ENCODE measurements around the gene FZD10. TPM values are rescaled to one million over a fixed set of nuclear protein-coding genes. Genes with fewer than 3 reads are reported as not detected.

The FZD10 gene, protein sequence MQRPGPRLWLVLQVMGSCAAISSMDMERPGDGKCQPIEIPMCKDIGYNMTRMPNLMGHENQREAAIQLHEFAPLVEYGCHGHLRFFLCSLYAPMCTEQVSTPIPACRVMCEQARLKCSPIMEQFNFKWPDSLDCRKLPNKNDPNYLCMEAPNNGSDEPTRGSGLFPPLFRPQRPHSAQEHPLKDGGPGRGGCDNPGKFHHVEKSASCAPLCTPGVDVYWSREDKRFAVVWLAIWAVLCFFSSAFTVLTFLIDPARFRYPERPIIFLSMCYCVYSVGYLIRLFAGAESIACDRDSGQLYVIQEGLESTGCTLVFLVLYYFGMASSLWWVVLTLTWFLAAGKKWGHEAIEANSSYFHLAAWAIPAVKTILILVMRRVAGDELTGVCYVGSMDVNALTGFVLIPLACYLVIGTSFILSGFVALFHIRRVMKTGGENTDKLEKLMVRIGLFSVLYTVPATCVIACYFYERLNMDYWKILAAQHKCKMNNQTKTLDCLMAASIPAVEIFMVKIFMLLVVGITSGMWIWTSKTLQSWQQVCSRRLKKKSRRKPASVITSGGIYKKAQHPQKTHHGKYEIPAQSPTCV
- polyA plus RNA-seq (ENCODE audit: low read depth in 6 of 6) = not detected

GRCh38 chr12:130162267-130162666 is at the start of gene FZD10:
TSS of gene FZD10 (plus strand) at chr12:130162464. CDS start at chr12:130162943, 479 bp downstream.
- peaks cover 0 to 2% (median 0%) of the 10 kb centered on the region in 7 donors for H3K9me3 Mint-ChIP-seq
- H3K27ac Mint-ChIP-seq = no peak within 1 kb of the TSS
- H3K36me3 Mint-ChIP-seq = peaks cover 0 to 3% of the 10 kb centered on the region in 2 donors
- peaks cover 28 to 49% (median 39%) of the 10 kb centered on the region in 3 donors for H3K27me3 Mint-ChIP-seq
- peaks cover 0 to 5% (median 2%) of the 10 kb centered on the region in 3 donors for H3K4me1 Mint-ChIP-seq
- H3K4me3 Mint-ChIP-seq = peak within 1 kb of the TSS in 5 of 8 donors; percentile 23 to 77 (median 53)
- ATAC-seq (ENCODE audit: low read depth in 2 of 2) = no peak
- no peak for DNase-seq

GRCh38 chr12:130114952-130115351 is 47.3 kb upstream of the FZD10 start:
- no peak for DNase-seq
- H3K4me1 Mint-ChIP-seq = no peaks in the 10 kb centered on the region
- no peak overlapping the region for H3K4me3 Mint-ChIP-seq
- peaks cover 5 to 20% (median 9%) of the 10 kb centered on the region in 3 donors for H3K27me3 Mint-ChIP-seq
- no peak for ATAC-seq (ENCODE audit: low read depth in 2 of 2)
- no peak overlapping the region for H3K27ac Mint-ChIP-seq
- H3K36me3 Mint-ChIP-seq = no peaks in the 10 kb centered on the region
- peaks cover 0 to 10% (median 5%) of the 10 kb centered on the region in 7 donors for H3K9me3 Mint-ChIP-seq

- no peak for DNase-seq
- no peak overlapping the region for H3K27ac Mint-ChIP-seq
- H3K4me1 Mint-ChIP-seq = no peaks in the 10 kb centered on the region
- no peak for ATAC-seq (ENCODE audit: low read depth in 2 of 2)
- no peaks in the 10 kb centered on the region for H3K36me3 Mint-ChIP-seq
- peaks cover 5 to 16% (median 15%) of the 10 kb centered on the region in 3 donors for H3K27me3 Mint-ChIP-seq
- no peak overlapping the region for H3K4me3 Mint-ChIP-seq
- H3K9me3 Mint-ChIP-seq = peaks cover 0 to 6% (median 4%) of the 10 kb centered on the region in 7 donors
These were observed 46.6 kb upstream of the FZD10 start for GRCh38 chr12:130115646-130116045.

GRCh38 chr12:130116791-130117190 is 45.5 kb upstream of the FZD10 start:
- Mint-ChIP-seq H3K27me3 (peaks cover 4 to 25% (median 8%) of the 10 kb centered on the region in 3 donors), H3K27ac (no peak overlapping the region)

DNA sequence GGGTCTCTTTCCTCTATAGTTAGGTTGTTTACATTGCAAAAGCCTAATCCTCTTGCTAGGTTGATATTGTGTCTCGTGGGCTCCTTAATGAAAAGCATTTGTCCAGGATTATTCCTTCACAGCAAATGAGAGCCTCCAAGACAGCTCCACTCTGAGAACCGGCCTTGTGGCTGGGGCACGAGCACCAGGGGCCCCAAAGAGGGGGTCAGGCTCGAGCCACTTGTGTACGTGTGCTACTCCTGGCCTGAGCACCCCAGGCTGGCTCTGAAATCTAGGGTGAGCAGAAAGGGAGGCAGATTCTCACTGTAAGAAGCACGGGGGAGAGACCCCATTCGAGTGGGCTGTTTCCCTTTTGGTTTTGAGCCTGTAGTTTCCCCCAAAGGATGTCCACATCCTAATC is 45.0 kb upstream of the FZD10 start:
- DNase-seq (no peak), ATAC-seq (ENCODE audit: low read depth in 2 of 2) (no peak)
- H3K27me3 Mint-ChIP-seq = peaks cover 4 to 25% (median 8%) of the 10 kb centered on the region in 3 donors
- no peak overlapping the region for H3K27ac Mint-ChIP-seq
- no peaks in the 10 kb centered on the region for H3K4me1 Mint-ChIP-seq
- no peaks in the 10 kb centered on the region for H3K36me3 Mint-ChIP-seq
- H3K4me3 Mint-ChIP-seq = no peak overlapping the region
- H3K9me3 Mint-ChIP-seq = peaks cover 0 to 6% (median 0%) of the 10 kb centered on the region in 7 donors

More at GRCh38 chr12:130116791-130117190, 45.5 kb upstream of the FZD10 start:
- ATAC-seq (ENCODE audit: low read depth in 2 of 2) (no peak), DNase-seq (no peak)
- Mint-ChIP-seq H3K36me3 (no peaks in the 10 kb centered on the region), H3K9me3 (peaks cover 0 to 6% (median 0%) of the 10 kb centered on the region in 7 donors), H3K4me3 (no peak overlapping the region), H3K4me1 (no peaks in the 10 kb centered on the region)

DNA sequence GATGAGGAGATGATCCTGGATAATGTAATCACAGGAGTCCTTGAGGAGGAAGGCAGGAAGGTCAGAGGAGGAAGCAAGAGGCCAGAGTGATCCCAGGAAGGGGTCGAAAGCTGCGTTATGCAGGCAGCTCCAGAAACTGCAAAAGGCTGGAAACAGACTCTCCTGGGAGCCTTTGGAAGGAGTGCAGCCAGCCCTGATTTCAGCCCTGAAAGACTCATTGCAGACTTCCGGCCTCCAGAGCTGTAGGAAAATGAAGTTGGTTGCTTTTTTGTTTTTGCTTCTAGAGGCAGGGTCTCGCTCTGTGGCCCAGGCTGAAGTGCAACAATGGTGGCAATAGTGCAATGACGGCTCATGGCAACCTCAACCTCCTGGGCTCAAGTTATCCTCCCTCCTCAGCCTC is 44.6 kb upstream of the FZD10 start:
- no peak for ATAC-seq (ENCODE audit: low read depth in 2 of 2)
- Mint-ChIP-seq H3K4me3 (no peak overlapping the region), H3K4me1 (no peaks in the 10 kb centered on the region), H3K27me3 (peaks cover 4 to 25% (median 8%) of the 10 kb centered on the region in 3 donors), H3K27ac (no peak overlapping the region), H3K36me3 (no peaks in the 10 kb centered on the region), H3K9me3 (peaks cover 0 to 6% (median 0%) of the 10 kb centered on the region in 7 donors)
- no peak for DNase-seq

DNA sequence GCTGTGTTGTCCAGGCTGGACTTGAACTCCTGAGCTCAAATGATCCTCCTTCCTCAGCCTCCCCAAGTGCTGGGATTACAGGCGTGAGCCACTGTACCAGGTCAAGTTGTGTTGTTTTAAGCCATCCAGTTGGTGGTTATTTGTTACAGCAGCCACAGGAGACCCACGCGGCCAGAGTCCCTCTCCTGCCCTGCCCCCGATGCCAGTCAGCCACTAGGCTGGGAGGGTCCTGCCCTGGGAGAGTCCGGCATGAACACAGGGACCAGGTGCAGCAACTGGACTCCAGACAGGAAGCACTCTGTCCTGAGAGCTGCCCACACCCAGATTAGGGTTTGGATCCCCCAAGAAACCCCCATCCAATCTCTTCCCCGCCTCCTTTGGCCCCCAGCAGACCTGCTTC is 44.1 kb upstream of the FZD10 start:
- Mint-ChIP-seq H3K9me3 (peaks cover 0 to 6% (median 0%) of the 10 kb centered on the region in 7 donors), H3K4me3 (no peak overlapping the region), H3K27me3 (peaks cover 4 to 25% (median 8%) of the 10 kb centered on the region in 3 donors), H3K27ac (no peak overlapping the region), H3K36me3 (no peaks in the 10 kb centered on the region), H3K4me1 (no peaks in the 10 kb centered on the region)
- ATAC-seq (ENCODE audit: low read depth in 2 of 2) (no peak), DNase-seq (no peak)

GRCh38 chr12:130119241-130119861 is 42.9 kb upstream of the FZD10 start:
- Mint-ChIP-seq H3K9me3 (peaks cover 0 to 5% (median 0%) of the 10 kb centered on the region in 7 donors), H3K4me1 (no peaks in the 10 kb centered on the region), H3K27me3 (peaks cover 4 to 21% (median 8%) of the 10 kb centered on the region in 3 donors), H3K27ac (no peak overlapping the region), H3K36me3 (no peaks in the 10 kb centered on the region), H3K4me3 (no peak overlapping the region)
- DNase-seq = no peak
- ATAC-seq (ENCODE audit: low read depth in 2 of 2) = no peak

DNA sequence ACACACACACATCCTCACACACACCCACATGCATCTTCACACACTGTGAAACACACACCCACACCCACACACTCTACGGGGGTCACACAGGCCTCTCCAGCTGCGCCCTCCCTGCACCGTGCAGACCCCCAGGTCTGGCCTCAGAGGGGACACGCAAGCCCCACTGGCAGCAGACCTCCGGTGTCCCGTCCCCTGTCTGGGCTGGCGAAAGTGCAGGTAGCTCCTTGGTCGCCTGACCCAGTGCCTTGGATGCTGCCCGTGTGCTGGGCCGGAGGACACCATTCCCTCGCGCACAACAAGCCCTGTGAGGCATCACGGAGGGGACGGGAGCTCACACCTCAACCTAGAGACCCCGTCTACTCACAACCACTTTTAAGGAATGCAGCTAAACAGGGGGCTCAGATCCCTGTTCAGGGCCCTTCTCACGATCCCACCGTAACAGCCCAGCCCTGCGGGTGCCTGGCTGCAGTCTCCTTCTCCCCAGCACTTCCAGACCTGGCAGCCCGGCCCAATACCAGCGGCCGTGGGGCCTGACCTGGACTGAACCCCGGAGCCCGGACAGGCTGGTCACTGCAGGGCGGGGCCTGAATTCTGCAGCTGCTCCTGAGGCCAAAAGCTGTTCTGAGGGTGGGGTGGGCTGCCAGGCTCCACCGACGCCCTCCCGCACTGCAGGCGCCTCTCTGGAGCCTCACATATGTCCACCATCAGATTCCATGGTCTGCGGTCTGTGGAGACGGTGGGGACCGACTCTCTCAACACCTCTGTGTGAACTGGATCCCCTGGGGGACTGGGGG is 42.1 kb upstream of the FZD10 start:
- H3K27ac Mint-ChIP-seq = no peak overlapping the region
- H3K36me3 Mint-ChIP-seq = no peaks in the 10 kb centered on the region
- ATAC-seq (ENCODE audit: low read depth in 2 of 2) = no peak
- H3K4me3 Mint-ChIP-seq = no peak overlapping the region
- H3K4me1 Mint-ChIP-seq = no peaks in the 10 kb centered on the region
- peaks cover 4 to 21% (median 8%) of the 10 kb centered on the region in 3 donors for H3K27me3 Mint-ChIP-seq
- H3K9me3 Mint-ChIP-seq = peaks cover 0 to 5% (median 0%) of the 10 kb centered on the region in 7 donors
- DNase-seq = no peak

DNA sequence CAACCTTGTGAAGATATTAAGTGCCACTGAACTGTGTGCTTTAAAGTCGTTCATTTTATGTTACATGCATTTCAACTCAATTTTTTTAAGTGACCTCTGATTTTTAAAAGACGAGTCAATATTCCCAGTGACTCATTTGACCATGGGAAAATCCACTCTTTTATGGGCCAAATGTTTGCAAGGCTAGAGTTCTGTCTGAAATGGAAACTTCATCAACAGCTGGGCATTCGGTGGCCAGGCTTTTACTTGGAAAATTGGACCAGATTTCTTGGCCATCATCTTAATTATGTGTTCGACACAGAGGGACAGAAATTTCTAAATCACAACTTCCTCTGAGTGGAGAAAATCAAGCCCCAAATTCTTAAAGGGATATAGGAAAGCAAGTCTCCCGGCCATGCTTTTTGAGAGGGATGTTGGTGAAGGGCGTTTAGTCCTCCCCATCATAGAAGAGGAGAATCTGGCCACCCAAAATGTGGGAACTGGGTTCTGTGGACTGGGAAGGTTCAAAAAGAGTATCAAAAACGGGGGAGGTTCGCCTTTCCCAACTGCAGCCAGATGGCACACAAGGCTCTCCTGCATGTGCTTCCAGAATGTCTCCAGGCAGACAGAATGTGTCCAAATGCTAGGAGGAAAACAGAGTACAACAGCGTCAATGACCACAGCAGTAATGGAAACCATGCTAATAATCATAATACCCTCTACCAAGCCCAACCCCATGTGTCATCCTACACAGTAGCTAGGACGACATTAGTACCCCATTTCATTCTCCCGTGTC is 40.9 kb upstream of the FZD10 start:
- no peak overlapping the region for H3K27ac Mint-ChIP-seq
- no peaks in the 10 kb centered on the region for H3K36me3 Mint-ChIP-seq
- no peaks in the 10 kb centered on the region for H3K4me1 Mint-ChIP-seq
- no peak overlapping the region for H3K4me3 Mint-ChIP-seq
- DNase-seq (no peak), ATAC-seq (ENCODE audit: low read depth in 2 of 2) (no peak)
- peaks cover 0 to 7% (median 0%) of the 10 kb centered on the region in 7 donors for H3K9me3 Mint-ChIP-seq
- peaks cover 4 to 21% (median 8%) of the 10 kb centered on the region in 3 donors for H3K27me3 Mint-ChIP-seq

DNA sequence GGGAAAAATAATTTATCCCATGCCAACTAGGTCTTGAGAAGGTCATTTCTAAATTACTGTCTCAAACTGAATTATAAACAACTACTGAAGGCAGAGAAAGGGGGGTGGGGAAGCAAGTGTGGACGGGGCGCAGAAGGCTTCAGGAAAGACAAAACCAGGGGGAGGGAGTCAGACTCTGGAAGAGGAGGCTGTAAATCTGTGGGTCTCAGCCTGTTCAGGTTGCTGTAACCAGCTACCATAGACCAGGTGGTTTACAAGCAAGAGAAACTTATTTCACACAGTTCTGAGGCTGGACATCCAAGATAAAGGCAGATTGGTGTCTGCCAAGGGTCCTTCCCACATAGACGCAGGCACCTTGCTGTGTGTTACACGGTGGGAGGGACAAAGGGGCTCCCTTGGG is 39.9 kb upstream of the FZD10 start:
- DNase-seq (no peak), ATAC-seq (ENCODE audit: low read depth in 2 of 2) (no peak)
- no peaks in the 10 kb centered on the region for H3K36me3 Mint-ChIP-seq
- H3K27me3 Mint-ChIP-seq = peaks cover 4 to 21% (median 8%) of the 10 kb centered on the region in 3 donors
- no peaks in the 10 kb centered on the region for H3K4me1 Mint-ChIP-seq
- H3K27ac Mint-ChIP-seq = no peak overlapping the region
- peaks cover 0 to 7% (median 0%) of the 10 kb centered on the region in 7 donors for H3K9me3 Mint-ChIP-seq
- no peak overlapping the region for H3K4me3 Mint-ChIP-seq

DNA sequence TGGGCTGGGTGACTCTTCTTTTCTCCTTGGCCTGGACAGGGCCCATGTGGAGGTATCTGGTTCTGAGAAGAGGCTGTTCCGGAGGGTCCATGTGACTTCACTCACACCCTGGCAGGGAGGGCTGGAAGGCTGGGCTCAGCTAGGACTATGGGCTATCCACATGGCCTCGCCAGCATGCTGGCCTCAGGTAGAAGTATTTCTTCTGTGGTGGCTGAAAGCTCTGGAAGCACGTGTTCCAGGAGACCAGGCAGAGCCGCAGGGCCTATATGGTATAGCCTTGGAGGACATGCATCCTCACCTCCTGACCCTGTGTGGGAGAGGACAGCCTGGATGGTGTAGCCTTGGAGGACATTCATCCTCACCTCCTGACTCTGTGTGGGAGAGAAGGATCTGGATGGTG is 38.2 kb upstream of the FZD10 start:
- Mint-ChIP-seq H3K9me3 (peaks cover 0 to 9% (median 0%) of the 10 kb centered on the region in 7 donors), H3K4me1 (no peaks in the 10 kb centered on the region), H3K36me3 (no peaks in the 10 kb centered on the region), H3K27me3 (peaks cover 4 to 21% (median 8%) of the 10 kb centered on the region in 3 donors), H3K4me3 (no peak overlapping the region), H3K27ac (no peak overlapping the region)
- DNase-seq = no peak
- ATAC-seq (ENCODE audit: low read depth in 2 of 2) = no peak

All from naive B cell (primary cell).